NCI-H2081 treated with DMSO at 0.1 percent for 48 hours (cell line): Measurements from ENCODE around the gene VPS37C.
"Not testable (repeated sequence)": the region's sequence is repeated elsewhere in the genome, so short reads cannot be mapped to it uniquely, and the experiment has no call there.

ENCODE experiments used
- DNase-seq: peaks from one replicate; lab custom pipeline; 2025; lab: John Stamatoyannopoulos, UW

Gene VPS37C

GRCh38 chr11:61174949-61175348, 13.7 kb upstream of the VPS37C start:
- DNase-seq = no peak

- DNase-seq = no peak
Observed at GRCh38 chr11:61174273-61174672, 13.0 kb upstream of the VPS37C start.

DNA sequence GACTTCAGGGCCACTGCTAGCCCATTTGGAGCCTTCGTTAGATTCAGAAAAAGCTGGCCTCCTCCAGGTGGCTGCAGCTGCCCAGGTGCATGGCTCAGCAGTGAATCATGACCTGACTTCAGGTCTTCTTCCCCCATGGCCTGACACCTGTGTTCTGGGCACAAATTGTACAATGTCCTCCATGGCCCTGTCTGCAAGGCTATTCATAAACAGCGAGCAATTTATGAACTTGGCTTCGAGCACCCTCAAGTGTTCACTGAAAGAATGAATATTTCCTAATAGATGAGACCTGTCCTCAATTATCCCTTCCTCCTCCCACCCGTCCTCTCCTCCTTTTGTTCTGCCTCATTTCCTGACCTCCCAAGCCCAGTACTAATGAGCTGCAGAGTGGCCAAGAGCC, 12.2 kb upstream of the VPS37C start:
- no peak for DNase-seq

DNA sequence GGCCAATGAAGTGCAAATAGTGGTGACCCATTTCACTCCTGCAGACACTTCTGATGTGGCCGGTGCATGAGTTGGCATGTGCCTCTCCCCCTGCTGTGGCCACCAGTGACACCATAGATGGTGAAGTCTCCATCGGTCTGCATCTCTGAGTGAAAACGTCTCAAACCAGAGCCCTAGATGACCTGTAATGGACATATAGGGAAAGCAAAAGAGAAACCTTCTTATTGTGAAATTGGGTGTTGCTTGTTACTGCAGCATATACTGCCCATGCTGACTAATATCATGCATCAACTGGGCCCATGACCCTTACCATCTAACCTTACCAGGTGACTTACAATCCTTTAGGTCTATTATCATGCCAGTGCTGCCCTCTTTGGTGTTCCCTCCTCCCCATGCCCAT, 11.7 kb upstream of the VPS37C start:
- no peak for DNase-seq

DNA sequence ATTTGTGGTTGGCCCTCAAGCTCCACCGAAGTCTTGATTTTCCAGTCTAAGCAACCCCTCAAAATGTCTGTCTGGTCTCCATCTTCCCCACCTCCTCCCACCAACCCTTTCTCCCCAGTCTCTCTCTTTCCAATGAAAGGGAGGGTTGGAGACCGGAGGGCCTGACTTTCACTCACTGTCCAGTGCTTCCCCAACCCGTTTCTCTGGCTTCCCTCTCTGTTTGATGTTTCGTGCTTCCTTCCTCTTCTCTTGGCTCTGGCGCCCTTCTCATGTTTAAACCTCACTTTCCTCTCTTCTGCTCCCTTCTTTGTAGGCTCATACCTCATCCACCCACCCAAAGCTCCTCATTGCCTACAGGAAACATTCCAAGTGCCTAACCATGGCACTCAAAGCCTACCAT, 11.1 kb upstream of the VPS37C start:
- no peak for DNase-seq

GRCh38 chr11:61171907-61172306, 10.7 kb upstream of the VPS37C start:
- no peak for DNase-seq

DNA sequence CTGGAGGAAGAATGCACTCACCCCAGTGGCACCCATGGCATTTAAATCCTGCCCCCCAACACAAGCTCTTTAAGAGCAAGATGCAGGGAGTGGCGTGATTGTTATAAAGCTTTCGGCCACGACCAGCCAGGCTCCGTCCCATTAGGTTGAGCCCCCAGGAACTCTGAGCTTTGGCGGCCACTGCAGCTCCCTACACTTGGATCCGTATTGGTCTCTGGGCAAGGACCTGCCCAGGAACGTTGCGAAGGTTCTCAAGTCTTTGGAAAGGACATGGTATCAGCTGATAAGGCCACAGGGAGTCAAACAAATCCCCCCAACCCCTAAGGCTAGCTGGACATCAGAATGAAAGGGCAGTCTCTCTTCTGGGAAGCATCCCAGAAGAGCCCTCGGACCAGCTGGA, 9.3 kb upstream of the VPS37C start:
- no peak for DNase-seq

DNA sequence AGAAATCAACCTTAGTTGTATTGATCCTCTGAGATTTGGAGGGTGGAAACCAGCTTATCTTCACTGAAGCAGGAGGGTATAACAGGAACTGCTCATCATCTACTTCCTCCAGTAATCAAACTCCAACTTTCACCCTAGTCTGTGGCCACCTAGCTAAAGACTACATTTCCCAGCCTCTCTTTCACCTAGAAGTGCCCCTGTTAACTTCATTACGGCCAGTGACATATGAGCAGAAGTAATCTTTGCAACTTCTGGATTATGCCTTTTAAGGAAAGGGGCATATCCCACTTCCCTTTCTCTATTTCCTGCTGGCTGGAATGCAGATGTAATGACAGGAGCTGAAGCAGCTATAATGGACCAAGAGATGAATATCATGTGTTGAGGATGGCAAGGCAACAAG, 7.6 kb upstream of the VPS37C start:
- no peak for DNase-seq

GRCh38 chr11:61168042-61168688, 6.9 kb upstream of the VPS37C start:
- DNase-seq = no peak

DNA sequence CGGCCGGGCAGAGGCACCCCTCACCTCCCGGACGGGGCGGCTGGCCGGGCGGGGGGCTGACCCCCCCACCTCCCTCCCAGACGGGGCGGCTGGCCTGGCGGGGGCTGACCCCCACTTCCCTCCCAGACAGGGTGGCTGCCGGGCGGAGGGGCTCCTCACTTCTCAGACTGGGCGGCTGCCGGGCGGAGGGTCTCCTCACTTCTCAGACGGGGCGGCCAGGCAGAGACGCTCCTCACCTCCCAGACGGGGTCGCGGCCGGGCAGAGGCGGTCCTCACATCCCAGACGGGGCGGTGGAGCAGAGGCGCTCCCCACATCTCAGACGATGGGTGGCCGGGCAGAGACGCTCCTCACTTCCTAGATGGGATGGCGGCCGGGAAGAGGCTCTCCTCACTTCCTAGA, 5.1 kb upstream of the VPS37C start:
- DNase-seq = not testable (repeated sequence)

DNA sequence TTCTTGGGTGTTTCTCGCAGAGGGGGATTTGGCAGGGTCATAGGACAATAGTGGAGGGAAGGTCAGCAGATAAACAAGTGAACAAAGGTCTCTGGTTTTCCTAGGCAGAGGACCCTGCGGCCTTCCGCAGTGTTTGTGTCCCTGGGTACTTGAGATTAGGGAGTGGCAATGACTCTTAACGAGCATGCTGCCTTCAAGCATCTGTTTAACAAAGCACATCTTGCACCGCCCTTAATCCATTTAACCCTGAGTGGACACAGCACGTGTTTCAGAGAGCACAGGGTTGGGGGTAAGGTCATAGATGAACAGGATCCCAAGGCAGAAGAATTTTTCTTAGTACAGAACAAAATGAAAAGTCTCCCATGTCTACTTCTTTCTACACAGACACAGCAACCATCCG, 4.6 kb upstream of the VPS37C start:
- not testable (repeated sequence) for DNase-seq

DNA sequence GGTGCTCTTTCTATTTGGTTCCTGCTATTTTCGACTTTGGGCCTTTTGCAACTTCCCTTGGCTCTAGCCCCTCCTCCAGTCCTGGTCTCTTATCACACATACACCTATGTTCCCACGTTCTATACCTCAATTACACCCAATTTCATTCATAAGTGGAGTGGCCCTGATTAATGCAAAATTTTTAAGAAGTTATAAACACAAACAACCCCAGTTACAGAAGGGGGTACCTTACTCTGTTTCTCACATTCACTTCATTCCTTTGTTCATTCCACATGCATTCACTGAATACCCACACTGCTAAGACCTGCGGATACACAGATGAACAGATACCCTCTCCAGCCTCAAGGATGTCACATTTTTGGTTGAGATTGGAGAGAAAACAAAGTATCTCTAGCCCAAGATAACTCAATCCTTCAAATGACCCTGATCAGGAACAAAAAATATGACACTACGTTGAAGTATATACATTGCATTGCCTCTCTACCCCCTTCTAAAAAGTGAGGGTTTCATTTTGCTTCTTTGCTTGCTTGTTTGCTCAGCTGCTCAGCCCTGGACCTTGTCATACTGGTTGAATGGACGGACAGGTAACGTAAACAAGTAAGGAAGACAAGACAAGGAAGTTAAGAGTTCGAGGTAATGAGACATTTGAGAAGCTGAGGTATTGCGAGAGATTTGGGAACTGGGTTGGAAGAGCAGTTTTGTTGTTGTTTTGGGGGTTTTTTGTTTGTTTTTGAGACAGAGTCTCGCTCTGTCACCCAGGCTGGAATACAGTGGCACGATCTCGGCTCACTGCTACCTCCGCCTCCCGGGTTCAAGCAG, 3.6 kb upstream of the VPS37C start:
- DNase-seq = no peak

- no peak for DNase-seq
Observed at GRCh38 chr11:61163714-61164605, 2.7 kb upstream of the VPS37C start.

- DNase-seq = no peak
Observed at GRCh38 chr11:61163021-61163420, 1.8 kb upstream of the VPS37C start.

DNA sequence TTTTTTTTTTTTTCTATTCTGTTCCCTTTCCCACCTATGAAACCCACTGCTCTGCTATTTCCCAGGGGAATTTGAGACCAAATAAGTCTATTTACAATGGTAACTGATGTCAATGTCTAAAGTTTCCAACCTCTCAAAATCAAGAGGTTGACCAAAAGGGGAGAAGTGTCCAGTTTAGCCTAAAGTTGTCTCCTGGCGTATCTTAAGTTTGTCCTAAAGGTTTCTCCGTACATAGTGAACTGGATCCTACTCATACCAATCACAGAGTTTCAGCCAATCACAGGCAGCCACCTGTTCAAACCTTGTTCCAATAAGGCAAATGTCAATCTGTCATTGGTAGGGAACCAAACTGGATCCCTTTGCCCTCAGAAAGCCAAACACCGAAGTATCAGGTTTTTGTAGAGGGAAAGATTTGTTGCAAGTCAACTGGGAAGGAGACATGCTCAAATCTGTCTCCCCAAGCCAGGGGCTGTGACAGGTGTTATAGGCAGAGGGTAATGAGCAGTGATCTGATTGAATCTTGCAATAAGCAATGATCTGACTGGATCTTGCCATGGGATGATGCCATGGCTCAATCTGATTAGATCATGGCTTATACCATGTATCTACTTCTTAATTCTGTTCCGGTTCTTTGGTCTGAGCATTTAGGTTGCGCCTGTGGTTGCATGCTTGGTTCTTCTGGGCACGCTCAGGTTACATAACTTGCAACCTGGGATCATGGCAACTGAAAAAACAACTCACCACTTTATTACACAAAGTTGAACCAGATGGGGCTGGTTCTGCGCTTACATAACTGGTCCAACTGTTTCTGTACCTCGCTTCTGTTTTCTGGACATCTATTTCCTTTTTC, 1.1 kb upstream of the VPS37C start:
- DNase-seq = no peak

DNA sequence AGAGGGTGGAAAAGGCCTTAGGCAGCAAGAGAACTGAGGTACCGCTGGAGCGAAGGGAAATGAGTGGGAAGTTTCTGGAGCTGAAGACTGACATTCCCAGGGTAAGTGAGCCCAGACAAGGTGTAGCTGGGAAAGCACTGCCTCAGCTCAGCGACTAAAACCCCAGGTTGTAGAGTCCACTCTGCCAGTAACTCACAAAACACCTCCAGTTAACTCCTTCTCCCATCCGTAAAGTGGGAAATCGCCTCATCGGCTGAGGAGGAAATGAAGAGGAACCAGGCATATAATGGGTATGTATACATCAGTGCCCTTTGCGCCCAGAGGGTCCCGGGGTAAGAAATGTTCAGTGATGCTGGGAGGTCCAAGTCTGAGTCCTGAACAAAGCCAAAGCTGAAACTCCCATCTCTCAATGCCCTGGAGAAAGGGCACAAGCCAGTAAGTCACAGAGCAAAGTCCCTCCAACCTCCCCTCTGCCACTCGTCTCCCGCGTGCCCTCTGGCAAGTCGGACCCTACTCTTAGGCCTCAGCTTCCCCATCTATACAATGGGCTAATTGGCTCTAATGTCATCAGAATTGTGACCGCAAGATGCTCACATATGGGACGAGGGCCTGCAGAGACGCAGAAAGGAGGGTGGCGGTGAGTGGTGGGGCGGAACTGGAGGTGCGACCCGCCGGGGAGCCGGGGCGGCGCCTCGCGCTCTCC, 588 bp downstream of the VPS37C start:
- no peak for DNase-seq

- no peak for DNase-seq
Observed at GRCh38 chr11:61158691-61159381, 2.4 kb downstream of the VPS37C start.

GRCh38 chr11:61157743-61158142, 3.5 kb downstream of the VPS37C start:
- DNase-seq = no peak

DNA sequence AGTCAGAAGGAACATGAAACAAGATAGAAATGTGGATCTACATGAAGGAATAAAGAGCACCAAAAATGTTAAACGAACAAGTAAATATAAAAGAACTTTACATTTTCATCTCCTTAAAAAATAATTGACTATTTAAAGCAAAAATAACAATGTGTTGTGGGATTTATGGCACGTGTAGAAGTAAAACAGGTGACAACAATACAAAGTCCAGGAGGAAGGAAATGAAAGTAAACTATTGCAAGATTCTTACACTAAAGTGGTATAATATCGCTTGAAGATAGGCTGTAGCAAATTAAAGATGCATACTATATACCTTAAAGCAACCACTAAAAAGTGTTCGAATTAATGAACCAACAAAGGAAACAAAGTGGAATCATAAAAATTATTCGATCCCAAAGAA, 5.5 kb downstream of the VPS37C start:
- DNase-seq = no peak

DNA sequence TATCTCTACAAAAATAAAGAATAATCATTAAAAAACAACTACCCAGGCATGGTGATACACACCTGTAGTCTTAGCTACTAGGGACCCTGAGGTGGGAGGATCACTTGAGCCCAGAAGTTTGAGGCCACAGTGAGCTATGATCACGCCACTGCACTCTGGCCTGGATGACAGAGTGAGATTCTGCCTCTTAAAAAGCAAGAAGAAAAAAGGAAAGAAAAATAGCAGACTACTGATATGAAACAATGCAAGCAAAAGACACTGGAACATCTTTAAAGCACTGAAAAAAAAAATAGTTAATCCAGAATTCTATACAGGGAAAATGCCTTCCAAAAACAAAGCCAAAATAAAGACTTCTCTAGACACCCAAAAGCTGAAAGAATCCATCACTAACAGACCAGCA, 5.9 kb downstream of the VPS37C start:
- no peak for DNase-seq

DNA sequence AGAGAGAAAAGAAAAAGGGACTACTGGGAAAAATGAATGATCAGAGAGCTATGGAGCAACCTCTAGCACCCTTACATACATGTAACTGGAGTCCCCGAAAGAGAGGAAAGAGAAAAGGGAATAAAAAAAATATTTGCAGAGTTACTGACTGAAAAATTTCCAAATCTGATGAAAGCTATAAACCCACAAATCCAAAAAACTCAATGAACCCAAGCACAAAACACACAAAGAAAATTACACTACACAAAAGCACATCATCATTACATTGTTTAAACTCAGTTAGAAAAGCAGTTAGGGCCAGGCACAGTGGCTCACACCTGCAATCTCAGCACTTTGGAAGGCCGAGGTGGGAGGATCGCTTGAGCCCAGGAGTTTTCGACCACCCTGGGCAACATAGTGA, 6.7 kb downstream of the VPS37C start:
- DNase-seq = no peak
